Tibial artery (tissue), 4 donors: ENCODE measurements around the gene LTBP4.

Experiments
- DNase-seq, 2 donors: peaks; one replicate each; pipeline ENCODE4 v3.0.0-alpha.2; 2019
- H3K27ac ChIP-seq, 2 donors: fragments of 200-600 bp; sonication (generic) in 1 of 2; 1 replicate in 1 of 2; 2 replicates in 1 of 2; pipeline ENCODE4 v1.5.1; 2018 to 2019; ENCODE audit warnings: mild to moderate bottlenecking in 1 of 2
- H3K27me3 ChIP-seq, 2 donors: fragments of 200-600 bp; sonication (generic) in 1 of 2; one replicate each; pipeline versions ENCODE4 v1.5.1 to v1.6.0; 2016 to 2019
- H3K36me3 ChIP-seq, 3 donors: fragments of 200-600 bp; sonication (generic) in 2 of 3; one replicate each; pipeline ENCODE4 v1.5.1; 2016 to 2019; ENCODE audit warnings: mild to moderate bottlenecking in 2 of 3
- H3K4me1 ChIP-seq, 4 donors: fragments of 200-600 bp; sonication (generic) in 2 of 4; 1 replicate in 3 of 4; 2 replicates in 1 of 4; pipeline ENCODE4 v1.5.1; 2016 to 2019
- H3K4me3 ChIP-seq, 2 donors: fragments of 200-600 bp; sonication (generic) in 1 of 2; 1 replicate in 1 of 2; 2 replicates in 1 of 2; pipeline ENCODE4 v1.5.1; 2018 to 2019; ENCODE audit warnings: mild to moderate bottlenecking in 2 of 2
- H3K9me3 ChIP-seq, 3 donors: fragments of 200-600 bp; sonication (generic) in 1 of 3; one replicate each; pipeline ENCODE4 v1.5.1; 2016 to 2019
- intact Hi-C: fragments of 100-400 bp; cut with DNase I; formaldehyde crosslinking; loops from one replicate; pipeline ENCODE4 v1.15.0; 2023; ENCODE audit warnings: low total_unique reads
- TF ChIP-seq, protein P1 (sequence below), 2 experiments: fragments of 200-600 bp in 1 of 2; fragments of 450-650 bp in 1 of 2; IDR thresholded peaks; one replicate each; pipeline ENCODE4 v1.5.1; 2017 to 2019; ENCODE audit warnings: antibody characterized with exemption in 2 of 2, mild to moderate bottlenecking in 1 of 2, moderate library complexity in 1 of 2

LTBP4 gene

DNA sequence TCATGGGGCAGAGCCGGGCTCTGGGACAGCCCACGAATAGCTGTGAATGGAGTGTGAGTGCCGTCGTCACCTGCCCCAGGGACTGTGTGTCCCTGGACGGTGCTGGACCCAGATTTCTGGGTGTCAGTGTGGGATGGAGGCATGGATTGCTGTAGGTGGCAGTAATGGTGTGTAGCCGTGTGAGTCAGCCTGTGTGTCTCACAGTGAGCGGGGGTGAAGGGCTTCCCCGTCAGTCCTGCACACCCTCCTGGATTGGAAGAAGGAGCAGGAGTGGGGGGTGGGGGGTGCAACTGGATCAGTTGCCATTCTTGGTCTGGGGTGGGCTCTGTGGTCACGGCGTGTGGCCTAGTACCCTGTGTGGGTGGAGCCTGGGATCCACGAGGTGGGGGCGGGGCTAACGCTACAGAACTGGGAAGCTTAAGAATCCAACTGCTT, 6.5 kb upstream of the LTBP4 start:
- H3K4me3 ChIP-seq: no peak overlapping the region
- H3K27ac ChIP-seq: no peak overlapping the region
- intact Hi-C loops: loop anchor here (5.0 to 10.0 kb wide), 2 partner anchors 62 to 130 kb away; partner anchors contain the start of genes BLVRB and SPTBN4
- no peaks in the 10 kb centered on the region for H3K9me3 ChIP-seq
- H3K4me1 ChIP-seq: peaks cover 0 to 33% (median 26%) of the 10 kb centered on the region in 4 donors
- peaks cover 0 to 12% (median 3%) of the 10 kb centered on the region in 3 donors for H3K36me3 ChIP-seq
- no peak for DNase-seq
- peaks cover 0 to 15% of the 10 kb centered on the region in 2 donors for H3K27me3 ChIP-seq
- TF ChIP-seq, protein P1, sequence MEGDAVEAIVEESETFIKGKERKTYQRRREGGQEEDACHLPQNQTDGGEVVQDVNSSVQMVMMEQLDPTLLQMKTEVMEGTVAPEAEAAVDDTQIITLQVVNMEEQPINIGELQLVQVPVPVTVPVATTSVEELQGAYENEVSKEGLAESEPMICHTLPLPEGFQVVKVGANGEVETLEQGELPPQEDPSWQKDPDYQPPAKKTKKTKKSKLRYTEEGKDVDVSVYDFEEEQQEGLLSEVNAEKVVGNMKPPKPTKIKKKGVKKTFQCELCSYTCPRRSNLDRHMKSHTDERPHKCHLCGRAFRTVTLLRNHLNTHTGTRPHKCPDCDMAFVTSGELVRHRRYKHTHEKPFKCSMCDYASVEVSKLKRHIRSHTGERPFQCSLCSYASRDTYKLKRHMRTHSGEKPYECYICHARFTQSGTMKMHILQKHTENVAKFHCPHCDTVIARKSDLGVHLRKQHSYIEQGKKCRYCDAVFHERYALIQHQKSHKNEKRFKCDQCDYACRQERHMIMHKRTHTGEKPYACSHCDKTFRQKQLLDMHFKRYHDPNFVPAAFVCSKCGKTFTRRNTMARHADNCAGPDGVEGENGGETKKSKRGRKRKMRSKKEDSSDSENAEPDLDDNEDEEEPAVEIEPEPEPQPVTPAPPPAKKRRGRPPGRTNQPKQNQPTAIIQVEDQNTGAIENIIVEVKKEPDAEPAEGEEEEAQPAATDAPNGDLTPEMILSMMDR (IDR thresholded peaks at IDR 0.05): no peak

- peaks cover 0 to 15% of the 10 kb centered on the region in 2 donors for H3K27me3 ChIP-seq
These were observed 4.4 kb upstream of the LTBP4 start for GRCh38 chr19:40596608-40597328.

GRCh38 chr19:40597329-40597838, 3.8 kb upstream of the LTBP4 start:
- TF ChIP-seq, protein P1 (IDR thresholded peaks at IDR 0.05): no peak
- Histone ChIP-seq H3K27ac (no peak overlapping the region), H3K4me1 (peaks cover 0 to 58% (median 50%) of the 10 kb centered on the region in 4 donors), H3K27me3 (peaks cover 0 to 15% of the 10 kb centered on the region in 2 donors), H3K4me3 (peak overlapping the region; percentile 17 to 23), H3K9me3 (no peaks in the 10 kb centered on the region), H3K36me3 (no peaks in the 10 kb centered on the region)
- intact Hi-C loops: loop anchor here (5.0 to 10.0 kb wide), 2 partner anchors 65 to 133 kb away; partner anchors contain the start of genes BLVRB and SPTBN4
- no peak for DNase-seq

More at GRCh38 chr19:40596608-40597328, 4.4 kb upstream of the LTBP4 start:
- Histone ChIP-seq H3K4me1 (peaks cover 0 to 52% (median 44%) of the 10 kb centered on the region in 4 donors), H3K27ac (no peak overlapping the region), H3K4me3 (peak overlapping the region; percentile 17 to 23), H3K36me3 (no peaks in the 10 kb centered on the region), H3K9me3 (no peaks in the 10 kb centered on the region)
- TF ChIP-seq, protein P1 (IDR thresholded peaks at IDR 0.05): no peak
- intact Hi-C loops: loop anchor here (5.0 to 10.0 kb wide), 2 partner anchors 64 to 132 kb away; partner anchors contain the start of genes BLVRB and SPTBN4
- peak; percentile 66 to 77 for DNase-seq

GRCh38 chr19:40598121-40598917, 2.9 kb upstream of the LTBP4 start:
- Histone ChIP-seq H3K27ac (no peak overlapping the region), H3K27me3 (peaks cover 0 to 15% of the 10 kb centered on the region in 2 donors), H3K4me1 (peaks cover 0 to 65% (median 58%) of the 10 kb centered on the region in 4 donors), H3K36me3 (no peaks in the 10 kb centered on the region), H3K9me3 (no peaks in the 10 kb centered on the region), H3K4me3 (no peak overlapping the region)
- TF ChIP-seq, protein P1 (IDR thresholded peaks at IDR 0.05): peak; percentile 96 to 98
- intact Hi-C loops: loop anchor here (5.0 to 10.0 kb wide), 2 partner anchors 66 to 134 kb away; partner anchors contain the start of genes BLVRB and SPTBN4
- DNase-seq: peak; percentile 88 to 93

- Histone ChIP-seq H3K27ac (peak overlapping the region; percentile 86 to 90), H3K4me1 (peaks cover 0 to 70% (median 60%) of the 10 kb centered on the region in 4 donors), H3K4me3 (peak overlapping the region in 1 of 2 donors; percentile 87), H3K9me3 (no peaks in the 10 kb centered on the region), H3K27me3 (peaks cover 0 to 15% of the 10 kb centered on the region in 2 donors), H3K36me3 (no peaks in the 10 kb centered on the region)
- intact Hi-C loops: loop anchor here (5.0 to 10.0 kb wide), 2 partner anchors 67 to 134 kb away; partner anchors contain the start of genes BLVRB and SPTBN4
- TF ChIP-seq, protein P1 (IDR thresholded peaks at IDR 0.05): no peak
- peak in 1 of 2 donors; percentile 69 for DNase-seq
These were observed 2.3 kb upstream of the LTBP4 start for GRCh38 chr19:40598918-40599307.
